GM19099 (cell line): ENCODE results near the gene ARL6IP4.

Source experiments
- POLR2A ChIP-seq: IDR thresholded peaks from 3 replicates; pipeline ENCODE4 v1.6.1; 2011; ENCODE audit warnings: low read depth; ENCODE audit not compliant: insufficient read length; ENCODE audit errors: extremely low read depth

ARL6IP4 gene

GRCh38 chr12:122990961-122991622, 10.6 kb downstream of the ARL6IP4 start:
- no peak for TF ChIP-seq POLR2A

- TF ChIP-seq POLR2A: no peak
Measured at GRCh38 chr12:122991623-122992275, 11.3 kb downstream of the ARL6IP4 start.

- TF ChIP-seq POLR2A: no peak
Measured at GRCh38 chr12:122992386-122992785, 11.9 kb downstream of the ARL6IP4 start.

- TF ChIP-seq POLR2A: no peak
Measured at GRCh38 chr12:122994140-122994675, 13.7 kb downstream of the ARL6IP4 start.

GRCh38 chr12:122994781-122995502, 14.5 kb downstream of the ARL6IP4 start:
- no peak for TF ChIP-seq POLR2A

GRCh38 chr12:122995503-122996187, 15.2 kb downstream of the ARL6IP4 start:
- TF ChIP-seq POLR2A: no peak

- TF ChIP-seq POLR2A: no peak
Measured at GRCh38 chr12:122996188-122996601, 15.7 kb downstream of the ARL6IP4 start.

- TF ChIP-seq POLR2A: no peak
Measured at GRCh38 chr12:122996621-122997342, 16.3 kb downstream of the ARL6IP4 start.

- TF ChIP-seq POLR2A: no peak
Measured at GRCh38 chr12:122997343-122998250, 17.1 kb downstream of the ARL6IP4 start.

- no peak for TF ChIP-seq POLR2A
Measured at GRCh38 chr12:122998316-122998715, 17.8 kb downstream of the ARL6IP4 start.

GRCh38 chr12:122999196-122999946, 18.9 kb downstream of the ARL6IP4 start:
- no peak for TF ChIP-seq POLR2A

- TF ChIP-seq POLR2A: no peak
Measured at GRCh38 chr12:122999986-123000420, 19.5 kb downstream of the ARL6IP4 start.

- TF ChIP-seq POLR2A: no peak
Measured at GRCh38 chr12:123000578-123000977, 20.1 kb downstream of the ARL6IP4 start.
